Omental fat pad (tissue), 4 donors: ENCODE results near the gene ZNF655. TPM values are rescaled to one million over a fixed set of nuclear protein-coding genes. Genes with fewer than 3 reads are reported as not detected.

Experiments used
- ATAC-seq: fragments of 150-250 bp; one replicate; pipeline ENCODE4 v1.9.1; 2016; ENCODE audit warnings: mild to moderate bottlenecking, moderate library complexity; ENCODE audit not compliant: low FRiP score
- DNase-seq: peaks from one replicate; pipeline ENCODE4 v3.0.0-alpha.2; 2019; ENCODE audit warnings: low spot score
- CTCF ChIP-seq, 3 donors: fragments of 450-650 bp; IDR thresholded peaks; one replicate each; pipeline ENCODE4 v1.5.1; 2016 to 2017; ENCODE audit warnings: antibody characterized with exemption in 3 of 3, mild to moderate bottlenecking in 3 of 3, moderate library complexity in 2 of 3
- total RNA-seq, 4 donors: library from RNA; depleted of rRNA; stranded (reverse); fragments of >200 nt; gene quantifications; one replicate each; pipeline ENCODE4 v1.1.0, GENCODE V29; 2016

ZNF655 gene
- total RNA-seq, 4 donors from 2014 or later = 104 to 164 (median 109) TPM

- DNase-seq = no peak
- no peak for TF ChIP-seq CTCF (IDR thresholded peaks at IDR 0.05)
- no peak for ATAC-seq
These were observed 61.2 kb downstream of the ZNF655 start for GRCh38 chr7:99619571-99620130.

DNA sequence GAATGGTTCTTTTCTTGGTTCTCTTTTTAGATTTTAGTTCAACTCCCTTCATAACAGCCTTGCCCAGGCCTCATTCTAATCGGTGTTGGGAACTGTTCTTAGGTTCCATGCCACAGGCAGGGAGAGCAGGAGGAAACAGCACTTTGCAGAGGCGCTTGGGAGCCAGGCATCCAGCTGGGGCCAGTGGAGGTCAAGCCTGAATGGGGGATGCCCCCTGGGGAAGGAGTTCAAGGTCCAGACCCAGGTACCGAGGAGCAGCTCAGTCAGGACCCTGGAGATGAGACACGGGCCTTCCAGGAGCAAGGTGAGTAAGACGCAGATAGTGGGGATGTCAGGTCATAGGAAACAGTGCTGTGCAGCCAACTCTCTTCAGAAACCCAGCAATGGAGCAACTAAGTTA is 62.8 kb downstream of the ZNF655 start:
- ATAC-seq (no peak), DNase-seq (no peak)
- no peak for TF ChIP-seq CTCF (IDR thresholded peaks at IDR 0.05)

- TF ChIP-seq CTCF (IDR thresholded peaks at IDR 0.05) = no peak
- no peak for ATAC-seq
- no peak for DNase-seq
These were observed 64.2 kb downstream of the ZNF655 start for GRCh38 chr7:99622596-99622995.

GRCh38 chr7:99623091-99623693 is 64.8 kb downstream of the ZNF655 start:
- DNase-seq (no peak), ATAC-seq (no peak)
- TF ChIP-seq CTCF (IDR thresholded peaks at IDR 0.05) = no peak

- DNase-seq (no peak), ATAC-seq (no peak)
- TF ChIP-seq CTCF (IDR thresholded peaks at IDR 0.05) = no peak
These were observed 65.4 kb downstream of the ZNF655 start for GRCh38 chr7:99623702-99624447.

DNA sequence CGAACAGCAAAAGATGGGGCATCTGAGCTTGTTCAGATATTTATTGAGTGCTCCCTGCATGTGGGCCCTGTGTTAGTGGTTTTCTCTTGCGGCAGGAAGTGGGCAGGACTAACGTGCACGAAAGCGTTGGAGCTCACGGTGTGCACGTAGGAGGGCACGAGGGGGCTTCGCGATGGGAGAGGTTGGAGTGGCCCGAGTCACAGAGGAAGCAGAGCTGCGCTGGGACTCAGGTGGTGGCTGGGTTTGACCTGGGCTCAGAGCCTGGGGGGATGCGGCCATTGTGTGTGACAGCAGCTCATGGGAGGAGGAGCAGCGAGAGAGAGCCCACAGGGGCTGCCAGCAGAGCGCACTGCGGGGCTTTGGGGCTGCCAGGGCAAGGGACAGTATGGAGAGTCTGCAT is 66.0 kb downstream of the ZNF655 start:
- ATAC-seq (no peak), DNase-seq (no peak)
- TF ChIP-seq CTCF (IDR thresholded peaks at IDR 0.05) = no peak

DNA sequence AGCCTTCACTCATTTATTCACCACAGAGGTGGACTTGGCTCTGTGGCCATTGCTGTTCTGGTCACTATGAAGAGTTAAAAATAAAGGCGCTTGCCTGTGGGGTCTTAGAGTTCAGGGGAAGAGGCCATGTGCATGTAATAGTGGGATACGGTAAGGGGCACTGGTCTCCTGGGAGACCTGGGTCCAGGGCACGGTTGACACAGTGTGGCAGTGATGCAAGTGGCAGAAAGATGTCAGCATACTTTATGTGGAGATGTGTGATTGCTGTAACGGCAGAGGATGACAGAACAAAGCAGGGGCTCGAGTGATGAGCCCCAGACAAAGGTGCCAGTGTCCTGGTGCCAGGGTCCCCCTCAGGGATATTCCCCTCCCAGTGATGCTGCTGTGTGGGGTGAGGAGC is 66.9 kb downstream of the ZNF655 start:
- DNase-seq (no peak), ATAC-seq (no peak)
- no peak for TF ChIP-seq CTCF (IDR thresholded peaks at IDR 0.05)
